K562 (cell line): ENCODE measurements around the gene CCNY. TPM values are rescaled to one million over a fixed set of nuclear protein-coding genes. Genes with fewer than 3 reads are reported as not detected.

Experiments
- ATAC-seq: fragments of 200-7000 bp; cut with Tn5 transposase; 3 replicates; pipeline ENCODE4 v1.9.1; 2020; ENCODE audit warnings: moderate library complexity
- BruUV-seq: library from RNA; stranded (reverse); fragments of 400-500 nt; replicated peaks from 2 replicates; lab custom pipeline; 2021; lab: Mats Ljungman, UMichigan
- CTCF ChIA-PET: fragments of 300-600 bp; formaldehyde crosslinking; extraction: SDS; loops from one replicate; lab custom pipeline; 2021; ENCODE audit warnings: low intra/inter-chr PET ratio; lab: Yijun Ruan, JAX
- POLR2A ChIA-PET: fragments of 300-600, 350-650 bp; sonication (Branson Sonifier 250); formaldehyde crosslinking; extraction: SDS; loops from one replicate; lab custom pipeline; 2021; ENCODE audit warnings: antibody characterized with exemption, inconsistent platforms; lab: Yijun Ruan, JAX
- DNase-seq, 4 experiments: peaks; one replicate each; pipeline versions ENCODE4 v3.0.0 to v3.0.0-alpha.2; 2011 to 2018; ENCODE audit warnings: low spot score in 3 of 4, mixed read lengths in 3 of 4; ENCODE audit errors: extremely low read depth in 1 of 4
- FAIRE-seq: peaks from 2 replicates; lab custom pipeline; 2011; peaks lifted over from hg19 to GRCh38; lab: Jason Lieb, UNC
- H2AFZ ChIP-seq: 2 replicates; pipeline ENCODE4 v1.6.0; 2011; ENCODE audit warnings: low read depth, low read length, control low read depth, inconsistent platforms
- H3K27ac ChIP-seq: fragments of 200-600 bp; 3 replicates; pipeline ENCODE4 v1.8.0; 2011; ENCODE audit warnings: low read depth, mild to moderate bottlenecking, control low read depth, inconsistent platforms, low read length, moderate library complexity, mixed read lengths; ENCODE audit errors: extremely low read depth
- H3K27me3 ChIP-seq, 2 experiments: fragments of 300-600 bp in 1 of 2; 2 replicates in 1 of 2; 3 replicates in 1 of 2; pipeline versions ENCODE4 v1.6.0 to v1.8.0; 2011; ENCODE audit warnings: inconsistent platforms in 2 of 2, low read length in 2 of 2, mild to moderate bottlenecking in 1 of 2, mixed read lengths in 1 of 2, moderate library complexity in 1 of 2; ENCODE audit not compliant: control insufficient read depth in 2 of 2, insufficient read depth in 2 of 2
- H3K36me3 ChIP-seq: fragments of 300-600 bp; 3 replicates; pipeline ENCODE4 v1.8.0; 2011; ENCODE audit warnings: mild to moderate bottlenecking, low read length, inconsistent platforms; ENCODE audit not compliant: control insufficient read depth, insufficient read depth
- H3K4me1 ChIP-seq, 2 experiments: fragments of 200-600 bp in 1 of 2; replicated peaks in 1 of 2; 2 replicates in 1 of 2; 3 replicates in 1 of 2; pipeline versions ENCODE4 v1.5.1 to v1.8.0; 2011; ENCODE audit warnings: inconsistent platforms in 2 of 2, low read length in 2 of 2, mild to moderate bottlenecking in 1 of 2, mixed read lengths in 1 of 2, moderate library complexity in 1 of 2; ENCODE audit not compliant: control insufficient read depth in 2 of 2, insufficient read depth in 2 of 2
- H3K4me2 ChIP-seq: 2 replicates; pipeline ENCODE4 v1.6.1; 2011; ENCODE audit warnings: low read length, control low read depth, inconsistent platforms, mixed read lengths; ENCODE audit not compliant: insufficient read depth
- H3K4me3 ChIP-seq: fragments of 200-600 bp; sonication (generic), shearing (Covaris generic); 2 replicates; pipeline ENCODE4 v1.5.1; 2016; ENCODE audit warnings: control low read depth, inconsistent platforms
- H3K79me2 ChIP-seq: fragments of 200-600 bp; 3 replicates; pipeline ENCODE4 v1.8.0; 2011; ENCODE audit warnings: low read length, inconsistent platforms; ENCODE audit not compliant: control insufficient read depth, insufficient read depth
- H3K9ac ChIP-seq, 2 experiments: 2 replicates each; pipeline versions ENCODE4 v1.6.0 to v1.6.1; 2011; ENCODE audit warnings: low read depth in 2 of 2, low read length in 2 of 2, control low read depth in 1 of 2, inconsistent platforms in 1 of 2, mild to moderate bottlenecking in 1 of 2, mixed read lengths in 1 of 2; ENCODE audit not compliant: insufficient read depth in 1 of 2
- H3K9me1 ChIP-seq: one replicate; pipeline ENCODE4 v1.6.0; 2011; ENCODE audit warnings: inconsistent platforms, mild to moderate bottlenecking, low read length, moderate library complexity; ENCODE audit not compliant: control insufficient read depth, insufficient read depth
- H3K9me3 ChIP-seq: replicated peaks from 2 replicates; pipeline ENCODE4 v1.5.1; 2011; ENCODE audit warnings: low read depth, low read length, inconsistent platforms; ENCODE audit not compliant: control insufficient read depth, insufficient read depth
- H4K20me1 ChIP-seq: replicated peaks from 2 replicates; pipeline ENCODE4 v1.6.1; 2011; ENCODE audit warnings: low read length, inconsistent platforms, mixed read lengths; ENCODE audit not compliant: control insufficient read depth, insufficient read depth
- ASH1L ChIP-seq: fragments of 450-650 bp; IDR thresholded peaks from 2 replicates; pipeline ENCODE4 v1.6.1; 2018; ENCODE audit warnings: borderline replicate concordance, mild to moderate bottlenecking, low read depth; ENCODE audit not compliant: partially characterized antibody
- CREBBP ChIP-seq: IDR thresholded peaks from one replicate; pipeline ENCODE4 v1.6.1; 2012; ENCODE audit warnings: low read depth, mild to moderate bottlenecking, control low read depth, inconsistent platforms, low read length
- CTCF ChIP-seq, 3 experiments: IDR thresholded peaks in 2 of 3; conservative IDR thresholded peaks in 1 of 3; 2 replicates each; pipeline ENCODE4 v1.5.1; 2011 to 2012; ENCODE audit warnings: low read length in 3 of 3, mild to moderate bottlenecking in 3 of 3, control low read depth in 2 of 3, improper control_type of control experiment in 1 of 3, inconsistent platforms in 1 of 3, low read depth in 1 of 3, mixed read lengths in 1 of 3, moderate library complexity in 1 of 3; ENCODE audit not compliant: insufficient read depth in 2 of 3
- ETV5 ChIP-seq: sonication (generic); formaldehyde crosslinking; IDR thresholded peaks from 2 replicates; pipeline ENCODE4 v1.4.0; 2020; ENCODE audit warnings: low read depth, mild to moderate bottlenecking, missing genetic modification reagents
- HLTF ChIP-seq: fragments of 450-650 bp; IDR thresholded peaks from 2 replicates; pipeline ENCODE4 v1.6.1; 2016
- HOMEZ ChIP-seq: fragments of 250-450 bp; sonication (Bioruptor Pico); IDR thresholded peaks from 2 replicates; pipeline ENCODE4 v1.4.0; 2020; ENCODE audit warnings: mild to moderate bottlenecking, moderate library complexity
- MAFG ChIP-seq: fragments of 450-650 bp; conservative IDR thresholded peaks from 2 replicates; pipeline ENCODE4 v1.6.1; 2016; ENCODE audit warnings: missing genetic modification characterization, missing compliant biosample characterization
- SMARCB1 ChIP-seq: IDR thresholded peaks from 2 replicates; pipeline ENCODE4 v1.6.1; 2011; ENCODE audit warnings: improper control_type of control experiment, low read depth; ENCODE audit not compliant: insufficient read length
- XRCC5 ChIP-seq: fragments of 200-400 bp; formaldehyde crosslinking; IDR thresholded peaks from 2 replicates; pipeline ENCODE4 v1.6.1; 2017; ENCODE audit warnings: low read depth, mild to moderate bottlenecking, low read length
- ZBTB17 ChIP-seq: fragments of 450-650 bp; formaldehyde crosslinking; IDR thresholded peaks from 2 replicates; pipeline ENCODE4 v1.4.0; 2020; ENCODE audit warnings: mild to moderate bottlenecking
- ZC3H11A ChIP-seq: IDR thresholded peaks from 2 replicates; pipeline ENCODE4 v1.6.1; 2012; ENCODE audit warnings: low read depth, low read length, improper control_type of control experiment
- ZFP30 ChIP-seq: fragments of 250-450 bp; sonication (Bioruptor Pico); IDR thresholded peaks from 2 replicates; pipeline ENCODE4 v1.8.0; 2022; ENCODE audit warnings: moderate library complexity, mild to moderate bottlenecking, inconsistent platforms, borderline replicate concordance
- ZNF316 ChIP-seq: fragments of 450-650 bp; IDR thresholded peaks from 2 replicates; pipeline ENCODE4 v1.6.1; 2016
- ZNF57 ChIP-seq: fragments of 450-650 bp; formaldehyde crosslinking; IDR thresholded peaks from 2 replicates; pipeline ENCODE4 v1.4.0; 2020; ENCODE audit warnings: mild to moderate bottlenecking, moderate library complexity
- ZNF696 ChIP-seq: fragments of 250-450 bp; sonication (Bioruptor Pico); conservative IDR thresholded peaks from 2 replicates; pipeline ENCODE4 v1.4.0; 2020; ENCODE audit warnings: mild to moderate bottlenecking, moderate library complexity
- ZNF707 ChIP-seq: fragments of 250-450 bp; sonication (Bioruptor Pico); conservative IDR thresholded peaks from 2 replicates; pipeline ENCODE4 v1.8.0; 2022; ENCODE audit warnings: inconsistent platforms, mild to moderate bottlenecking, moderate library complexity
- WGBS: fragments of 100-300 bp; shearing (Covaris generic); methylation state at CpG from one replicate; pipeline ENCODE4 v1.1.6; 2016; ENCODE audit warnings: low coverage, mixed read lengths; ENCODE audit not compliant: insufficient coverage; ENCODE audit errors: missing lambda C conversion rate; 5-methylcytosine and 5-hydroxymethylcytosine counted together
- in situ Hi-C: fragments of 300-500 bp; cut with MboI; formaldehyde crosslinking; loops from 4 replicates; pipeline ENCODE4 v1.15.0; 2018; ENCODE audit warnings: inconsistent platforms, mixed read lengths
- intact Hi-C: fragments of 100-400 bp; cut with micrococcal nuclease; formaldehyde crosslinking; loops from 2 replicates; pipeline ENCODE4 v1.14.2; 2022
- polyA plus RNA-seq, 8 experiments: library from polyadenylated mRNA; depleted of rRNA in 4 of 8; stranded (reverse) in 5 of 8; unstranded in 3 of 8; fragments of >200 nt; fragmentation: Nextera tagmentation in 2 of 8; fragmentation: Illumina TruSeq in 1 of 8; extraction: Ambion mirVana in 2 of 8; extraction: Trizol in 1 of 8; gene quantifications; 2 replicates each; pipeline versions ENCODE4 v1.2.1 to v1.2.3, GENCODE V29; 2011 to 2014; ENCODE audit warnings: inconsistent platforms in 1 of 8, missing spikeins in 1 of 8
- total RNA-seq, 7 experiments: library from RNA; depleted of rRNA in 6 of 7; stranded (reverse); fragments of >200 nt in 6 of 7; fragmentation: Illumina TruSeq in 2 of 7; extraction: Trizol in 2 of 7; gene quantifications; 2 replicates each; pipeline versions ENCODE4 v1.2.1 to v1.2.3, GENCODE V29; 2011 to 2021; ENCODE audit warnings: low replicate concordance in 1 of 7
- TF ChIP-seq, protein P1 (sequence below): IDR thresholded peaks from 2 replicates; pipeline ENCODE4 v1.6.1; 2011; ENCODE audit not compliant: insufficient read length; ENCODE audit errors: extremely low read depth

Gene CCNY
- total and polyA plus RNA-seq, 9 of the 15 experiments (the other 6 are each of a cell fraction or from before 2014, with no cell fraction given), result 8.4 to 109 (median 38.6) TPM

- DNase-seq, result no peak
- CTCF ChIA-PET, result no interaction called here
- no peak for FAIRE-seq
- Histone ChIP-seq H3K27ac (no peak overlapping the region), H3K36me3 (peaks cover 3% of the 10 kb centered on the region; the same call in 1 of the 3 replicates), H3K4me3 (no peak overlapping the region), H3K79me2 (peaks cover 95% of the 10 kb centered on the region), H3K27me3 (no peaks in the 10 kb centered on the region), H3K9me1 (no peaks in the 10 kb centered on the region), H3K4me1 (no peaks in the 10 kb centered on the region; a peak in 1 of 5 replicates), H2AFZ (no peak overlapping the region), H4K20me1 (no peaks in the 10 kb centered on the region), H3K9ac (no peak overlapping the region), H3K9me3 (peaks cover 14% of the 10 kb centered on the region; the same call in 1 of the 2 replicates), H3K4me2 (no peak overlapping the region)
- in situ Hi-C loops (no loop called here), intact Hi-C loops (no loop called here)
- BruUV-seq, result no TSS peak
- POLR2A ChIA-PET, result interaction anchor here (0.6 to 1.4 kb wide), 5 partner anchors 10 to 1274 kb away, joined by 3 to 5 read pairs (median 3); no protein-coding TSS in a partner anchor
- 91% methylated on average over 3 of the region's 3 CpGs for WGBS
- ATAC-seq, result no peak
- TF ChIP-seq CTCF (IDR thresholded peaks at IDR 0.05 in 2 of 3, conservative IDR thresholded peaks at IDR 0.05 in 1 of 3; ENCODE audit: insufficient read depth in 2 of 3, low read depth in 1 of 3, low read length in 3 of 3), result no peak
- TF ChIP-seq HOMEZ (CRISPR knock-in tag), result no peak
- no peak for TF ChIP-seq CREBBP
- TF ChIP-seq ZNF696 (CRISPR knock-in tag), result no peak
- TF ChIP-seq MAFG (tag), result peak; percentile 34; the same call in 1 of the 2 replicates
- peak; percentile 18; the same call in 1 of the 2 replicates for TF ChIP-seq HLTF
- no peak for TF ChIP-seq ZC3H11A
- TF ChIP-seq XRCC5, result no peak
- TF ChIP-seq ZFP30 (CRISPR knock-in tag), result peak; percentile 91
- no peak for TF ChIP-seq ETV5 (CRISPR knock-in tag)
- TF ChIP-seq, protein P1, sequence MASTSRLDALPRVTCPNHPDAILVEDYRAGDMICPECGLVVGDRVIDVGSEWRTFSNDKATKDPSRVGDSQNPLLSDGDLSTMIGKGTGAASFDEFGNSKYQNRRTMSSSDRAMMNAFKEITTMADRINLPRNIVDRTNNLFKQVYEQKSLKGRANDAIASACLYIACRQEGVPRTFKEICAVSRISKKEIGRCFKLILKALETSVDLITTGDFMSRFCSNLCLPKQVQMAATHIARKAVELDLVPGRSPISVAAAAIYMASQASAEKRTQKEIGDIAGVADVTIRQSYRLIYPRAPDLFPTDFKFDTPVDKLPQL, result no peak
- TF ChIP-seq ASH1L, result no peak
- no peak for TF ChIP-seq ZNF707 (CRISPR knock-in tag)
- no peak for TF ChIP-seq ZBTB17 (CRISPR knock-in tag)
- no peak for TF ChIP-seq SMARCB1
- TF ChIP-seq ZNF316, result peak; percentile 59
- no peak for TF ChIP-seq ZNF57
These were observed 102.6 kb downstream of the CCNY start for GRCh38 chr10:35438718-35439571.
